ENCODE data around the gene RPA1. TPM values are rescaled to one million over a fixed set of nuclear protein-coding genes. Genes with fewer than 3 reads are reported as not detected.

Gene RPA1
- total and polyA plus RNA-seq, 2 experiments from 2014 or later, result 15.2 to 33.6 TPM

DNA sequence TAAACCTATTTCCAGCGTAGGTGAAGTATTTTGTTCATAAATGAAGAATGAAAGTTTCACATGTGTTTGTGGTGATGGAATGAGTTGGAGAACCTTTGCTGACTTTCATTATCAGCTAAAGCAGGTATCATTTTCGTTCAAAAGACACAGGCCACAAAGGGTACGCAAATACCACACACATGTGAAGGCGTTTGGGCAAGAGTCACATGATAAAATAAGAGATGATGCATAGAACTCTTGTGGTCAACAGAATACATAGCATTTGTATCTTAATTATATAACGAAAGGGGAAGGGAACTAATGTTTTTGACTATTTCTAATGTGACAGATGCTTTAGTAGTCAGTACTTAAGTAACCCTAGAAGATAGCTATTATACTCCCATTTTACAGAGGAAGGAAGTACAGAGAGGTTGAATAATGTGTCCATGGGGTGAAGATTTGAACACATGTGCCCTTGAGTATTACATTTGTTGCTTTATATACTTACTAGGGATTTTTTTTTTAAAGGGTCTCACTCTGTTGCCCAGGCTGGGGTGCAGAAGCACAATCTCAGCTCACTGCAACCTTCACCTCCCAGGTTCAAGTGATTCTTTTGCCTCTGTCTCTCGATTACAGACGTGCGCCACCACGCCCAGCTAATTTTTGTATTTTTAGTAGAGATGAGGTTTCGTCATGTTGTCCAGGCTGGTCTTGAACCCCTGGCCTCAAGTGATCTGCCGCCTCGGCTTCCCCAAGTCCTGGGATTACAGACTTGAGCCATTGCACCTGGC is 4.8 kb downstream of the RPA1 start:
- Histone ChIP-seq H3K79me2 (peaks cover 87% of the 10 kb centered on the region), H3K9me3 (ENCODE audit: low read depth) (no peaks in the 10 kb centered on the region), H3K4me1 (ENCODE audit: insufficient read depth) (no peaks in the 10 kb centered on the region)

DNA sequence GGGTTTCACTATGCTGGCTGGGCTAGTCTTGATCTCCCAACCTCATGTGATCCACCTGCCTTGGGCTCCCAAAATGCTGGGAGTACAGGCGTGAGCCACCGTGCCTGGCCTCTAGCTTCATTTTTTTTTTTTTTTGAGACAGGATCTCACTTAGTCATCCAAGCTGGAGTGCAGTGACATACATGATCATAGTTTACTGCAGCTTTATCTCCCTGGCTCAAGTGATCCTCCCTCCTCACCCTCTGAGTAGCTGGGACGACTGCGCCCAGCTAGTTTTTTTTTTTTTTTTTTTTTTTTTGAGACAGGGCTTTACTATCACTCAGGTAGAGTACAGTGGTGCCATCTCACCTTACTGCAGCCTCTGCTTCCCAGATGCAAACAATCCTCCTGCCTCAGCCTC is 9.7 kb downstream of the RPA1 start:
- H3K79me2 ChIP-seq, result peaks cover 66% of the 10 kb centered on the region
- no peak for DNase-seq (ENCODE audit: low spot score)
- no peaks in the 10 kb centered on the region for H3K9me2 ChIP-seq (replicated peaks; ENCODE audit: insufficient read depth)
- H3K27ac ChIP-seq, result no peak overlapping the region
- H3K4me3 ChIP-seq, result no peak overlapping the region
- TF ChIP-seq EZH2phosphoT487 (IDR thresholded peaks at IDR 0.05; ENCODE audit: low read depth, severe bottlenecking, unreplicated experiment), result no peak
- TF ChIP-seq EZH2 (IDR thresholded peaks at IDR 0.05; ENCODE audit: borderline replicate concordance), result no peak
- TF ChIP-seq, protein P1, sequence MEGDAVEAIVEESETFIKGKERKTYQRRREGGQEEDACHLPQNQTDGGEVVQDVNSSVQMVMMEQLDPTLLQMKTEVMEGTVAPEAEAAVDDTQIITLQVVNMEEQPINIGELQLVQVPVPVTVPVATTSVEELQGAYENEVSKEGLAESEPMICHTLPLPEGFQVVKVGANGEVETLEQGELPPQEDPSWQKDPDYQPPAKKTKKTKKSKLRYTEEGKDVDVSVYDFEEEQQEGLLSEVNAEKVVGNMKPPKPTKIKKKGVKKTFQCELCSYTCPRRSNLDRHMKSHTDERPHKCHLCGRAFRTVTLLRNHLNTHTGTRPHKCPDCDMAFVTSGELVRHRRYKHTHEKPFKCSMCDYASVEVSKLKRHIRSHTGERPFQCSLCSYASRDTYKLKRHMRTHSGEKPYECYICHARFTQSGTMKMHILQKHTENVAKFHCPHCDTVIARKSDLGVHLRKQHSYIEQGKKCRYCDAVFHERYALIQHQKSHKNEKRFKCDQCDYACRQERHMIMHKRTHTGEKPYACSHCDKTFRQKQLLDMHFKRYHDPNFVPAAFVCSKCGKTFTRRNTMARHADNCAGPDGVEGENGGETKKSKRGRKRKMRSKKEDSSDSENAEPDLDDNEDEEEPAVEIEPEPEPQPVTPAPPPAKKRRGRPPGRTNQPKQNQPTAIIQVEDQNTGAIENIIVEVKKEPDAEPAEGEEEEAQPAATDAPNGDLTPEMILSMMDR (IDR thresholded peaks at IDR 0.05; ENCODE audit: poor library complexity), result no peak
- H4K20me1 ChIP-seq (ENCODE audit: insufficient read depth, poor library complexity, severe bottlenecking), result no peaks in the 10 kb centered on the region
- H3K9me3 ChIP-seq (ENCODE audit: low read depth), result no peaks in the 10 kb centered on the region
- no peaks in the 10 kb centered on the region for H3K4me1 ChIP-seq (ENCODE audit: insufficient read depth)
- no peak overlapping the region for H3K4me2 ChIP-seq
- H3K27me3 ChIP-seq, result no peaks in the 10 kb centered on the region
- no peak overlapping the region for H2AFZ ChIP-seq
- no peaks in the 10 kb centered on the region for H3K36me3 ChIP-seq (replicated peaks; ENCODE audit: insufficient read depth, low read depth)
- 95% methylated on average over 4 of the region's 4 CpGs for WGBS (ENCODE audit: low lambda C conversion rate, missing lambda C conversion rate)

More for the DNA sequence above, 4.8 kb downstream of the RPA1 start:
- Histone ChIP-seq H4K20me1 (ENCODE audit: insufficient read depth, poor library complexity, severe bottlenecking) (no peaks in the 10 kb centered on the region), H3K4me3 (no peak overlapping the region), H3K27ac (no peak overlapping the region), H3K9me2 (replicated peaks; ENCODE audit: insufficient read depth) (no peaks in the 10 kb centered on the region), H2AFZ (no peak overlapping the region), H3K27me3 (no peaks in the 10 kb centered on the region), H3K36me3 (replicated peaks; ENCODE audit: insufficient read depth, low read depth) (no peaks in the 10 kb centered on the region), H3K4me2 (no peak overlapping the region)
- TF ChIP-seq, protein P1 (IDR thresholded peaks at IDR 0.05; ENCODE audit: poor library complexity), result no peak
- TF ChIP-seq EZH2phosphoT487 (IDR thresholded peaks at IDR 0.05; ENCODE audit: low read depth, severe bottlenecking, unreplicated experiment) (no peak), EZH2 (IDR thresholded peaks at IDR 0.05; ENCODE audit: borderline replicate concordance) (no peak)
- WGBS (ENCODE audit: low lambda C conversion rate, missing lambda C conversion rate), result 95% methylated on average over 12 of the region's 12 CpGs
- DNase-seq (ENCODE audit: low spot score), result no peak

DNA sequence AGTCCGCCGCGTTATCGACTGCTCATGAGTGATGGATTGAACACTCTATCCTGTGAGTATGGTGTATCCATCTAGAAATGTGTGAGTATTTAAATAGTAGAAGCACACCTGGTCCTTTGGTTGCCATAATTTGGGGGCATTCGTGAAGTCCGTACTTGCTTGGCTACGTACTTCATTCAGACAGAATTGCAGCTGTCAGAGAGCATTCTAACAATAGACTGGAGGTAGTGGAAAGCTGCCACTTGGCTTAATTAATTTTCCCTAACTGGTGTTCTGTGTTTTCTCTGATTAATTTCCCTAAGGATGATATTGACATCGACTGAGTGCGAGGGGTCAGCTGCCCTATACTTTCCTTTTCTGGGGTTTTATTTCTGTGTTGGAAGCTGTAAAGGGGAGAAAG is 14.1 kb downstream of the RPA1 start:
- Histone ChIP-seq H3K27ac (no peak overlapping the region), H3K36me3 (replicated peaks; ENCODE audit: insufficient read depth, low read depth) (no peaks in the 10 kb centered on the region), H3K9me2 (replicated peaks; ENCODE audit: insufficient read depth) (no peaks in the 10 kb centered on the region), H3K4me1 (ENCODE audit: insufficient read depth) (no peaks in the 10 kb centered on the region), H3K27me3 (no peaks in the 10 kb centered on the region), H4K20me1 (ENCODE audit: insufficient read depth, poor library complexity, severe bottlenecking) (no peaks in the 10 kb centered on the region), H2AFZ (no peak overlapping the region), H3K9me3 (ENCODE audit: low read depth) (no peaks in the 10 kb centered on the region), H3K4me2 (no peak overlapping the region), H3K79me2 (peaks cover 29% of the 10 kb centered on the region), H3K4me3 (no peak overlapping the region)
- no peak for DNase-seq (ENCODE audit: low spot score)
- TF ChIP-seq, protein P1 (IDR thresholded peaks at IDR 0.05; ENCODE audit: poor library complexity), result no peak
- TF ChIP-seq EZH2phosphoT487 (IDR thresholded peaks at IDR 0.05; ENCODE audit: low read depth, severe bottlenecking, unreplicated experiment) (no peak), EZH2 (IDR thresholded peaks at IDR 0.05; ENCODE audit: borderline replicate concordance) (no peak)
- WGBS (ENCODE audit: low lambda C conversion rate, missing lambda C conversion rate), result 97% methylated on average over 9 of the region's 9 CpGs
